AG04449 (cell line): Measurements from ENCODE around the gene VPS16.
A peak's percentile ranks its signal among the peaks of the same experiment; 100 is the strongest.

Experiments used
- CTCF ChIA-PET: fragments of 350-600 bp; formaldehyde crosslinking; extraction: SDS; loops from one replicate; lab custom pipeline; 2021; ENCODE audit warnings: antibody characterized with exemption; lab: Yijun Ruan, JAX
- POLR2A ChIA-PET: fragments of 400-600, 350-600 bp; formaldehyde crosslinking; extraction: SDS; loops from one replicate; lab custom pipeline; 2020; ENCODE audit warnings: antibody characterized with exemption, inconsistent platforms; lab: Yijun Ruan, JAX
- DNase-seq: peaks from one replicate; pipeline ENCODE4 v3.0.0-alpha.2; 2010; ENCODE audit warnings: low read depth, low spot score
- H3K4me3 ChIP-seq: 2 replicates; pipeline ENCODE4 v1.5.1; 2011; ENCODE audit warnings: low read depth, mild to moderate bottlenecking, control low read depth, low read length
- CTCF ChIP-seq: IDR thresholded peaks from one replicate; pipeline ENCODE4 v1.5.1; 2011; ENCODE audit warnings: mild to moderate bottlenecking, moderate library complexity, low read length, control low read depth, inconsistent platforms; ENCODE audit not compliant: insufficient read depth; ENCODE audit errors: missing control alignments

The VPS16 gene

GRCh38 chr20:2836035-2836434 lies 4.5 kb upstream of the VPS16 start:
- no peak for DNase-seq
- ChIA-PET POLR2A (no interaction called here), CTCF (interaction anchor here (1.1 kb wide), 2 partner anchors 24 to 84 kb away, joined by 3 read pairs; no protein-coding TSS in a partner anchor)
- no peak for TF ChIP-seq CTCF
- no peak overlapping the region for H3K4me3 ChIP-seq

GRCh38 chr20:2837221-2837960 lies 3.2 kb upstream of the VPS16 start:
- no peak for DNase-seq
- H3K4me3 ChIP-seq = no peak overlapping the region
- TF ChIP-seq CTCF = no peak
- ChIA-PET POLR2A (no interaction called here), CTCF (interaction anchor here (1.1 to 1.4 kb wide), 2 partner anchors 15 to 25 kb away, joined by 3 read pairs; no protein-coding TSS in a partner anchor)

GRCh38 chr20:2838170-2838797 lies 2.3 kb upstream of the VPS16 start:
- DNase-seq = no peak
- CTCF ChIA-PET = interaction anchor here (1.4 kb wide), 1 partner anchor 14 kb away, joined by 3 read pairs; no protein-coding TSS in a partner anchor
- H3K4me3 ChIP-seq = no peak overlapping the region
- TF ChIP-seq CTCF = no peak
- POLR2A ChIA-PET = interaction anchor here (1.0 kb wide), 1 partner anchor 11 kb away, joined by 3 read pairs; no protein-coding TSS in a partner anchor

GRCh38 chr20:2838847-2839671 lies 1.5 kb upstream of the VPS16 start:
- TF ChIP-seq CTCF = no peak
- ChIA-PET POLR2A (interaction anchor here (1.0 to 1.2 kb wide), 3 partner anchors 10 to 172 kb away, joined by 3 to 4 read pairs (median 3); no protein-coding TSS in a partner anchor), CTCF (interaction anchor here (1.1 to 1.2 kb wide), 2 partner anchors 13 to 96 kb away, joined by 3 to 5 read pairs; no protein-coding TSS in a partner anchor)
- no peak overlapping the region for H3K4me3 ChIP-seq
- no peak for DNase-seq

- POLR2A ChIA-PET = interaction anchor here (1.2 kb wide), 2 partner anchors 25 to 171 kb away, joined by 3 to 4 read pairs; no protein-coding TSS in a partner anchor
- CTCF ChIA-PET = interaction anchor here (1.1 to 1.2 kb wide), 2 partner anchors 12 to 96 kb away, joined by 3 to 5 read pairs; no protein-coding TSS in a partner anchor
- no peak for DNase-seq
- no peak for TF ChIP-seq CTCF
- peak overlapping the region; percentile 87 for H3K4me3 ChIP-seq
These were observed 810 bp upstream of the VPS16 start for GRCh38 chr20:2839732-2840137.
